ENCODE data around the gene FRMD5.

DNA sequence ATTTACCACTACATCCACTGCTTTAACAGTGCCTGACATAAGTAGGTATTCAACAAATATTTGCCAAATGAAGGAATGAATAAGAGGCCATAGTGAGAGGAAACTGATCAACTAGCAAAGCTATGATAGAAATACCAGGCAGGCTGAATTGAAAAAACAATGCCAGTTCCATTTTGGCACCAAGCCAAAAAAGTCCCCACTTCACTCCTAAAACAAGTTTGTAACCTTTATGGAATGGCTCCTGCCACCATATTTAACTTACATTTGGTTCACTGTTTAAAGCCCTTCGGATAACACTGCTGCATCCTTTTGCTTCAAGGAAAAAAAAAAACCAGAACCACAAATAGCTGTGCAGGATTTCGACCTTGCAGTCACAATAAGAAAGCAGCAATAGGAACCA lies 166.1 kb downstream of the FRMD5 start:
- TF ChIP-seq, protein P1, sequence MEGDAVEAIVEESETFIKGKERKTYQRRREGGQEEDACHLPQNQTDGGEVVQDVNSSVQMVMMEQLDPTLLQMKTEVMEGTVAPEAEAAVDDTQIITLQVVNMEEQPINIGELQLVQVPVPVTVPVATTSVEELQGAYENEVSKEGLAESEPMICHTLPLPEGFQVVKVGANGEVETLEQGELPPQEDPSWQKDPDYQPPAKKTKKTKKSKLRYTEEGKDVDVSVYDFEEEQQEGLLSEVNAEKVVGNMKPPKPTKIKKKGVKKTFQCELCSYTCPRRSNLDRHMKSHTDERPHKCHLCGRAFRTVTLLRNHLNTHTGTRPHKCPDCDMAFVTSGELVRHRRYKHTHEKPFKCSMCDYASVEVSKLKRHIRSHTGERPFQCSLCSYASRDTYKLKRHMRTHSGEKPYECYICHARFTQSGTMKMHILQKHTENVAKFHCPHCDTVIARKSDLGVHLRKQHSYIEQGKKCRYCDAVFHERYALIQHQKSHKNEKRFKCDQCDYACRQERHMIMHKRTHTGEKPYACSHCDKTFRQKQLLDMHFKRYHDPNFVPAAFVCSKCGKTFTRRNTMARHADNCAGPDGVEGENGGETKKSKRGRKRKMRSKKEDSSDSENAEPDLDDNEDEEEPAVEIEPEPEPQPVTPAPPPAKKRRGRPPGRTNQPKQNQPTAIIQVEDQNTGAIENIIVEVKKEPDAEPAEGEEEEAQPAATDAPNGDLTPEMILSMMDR (IDR thresholded peaks at IDR 0.05): no peak
- no peak for TF ChIP-seq EZH2 (IDR thresholded peaks at IDR 0.05; ENCODE audit: borderline replicate concordance, insufficient read depth, low read depth, low read length, poor library complexity, severe bottlenecking)
